Immature natural killer cell (primary cell): ENCODE data around the gene PKP4. TPM values are rescaled to one million over a fixed set of nuclear protein-coding genes. Genes with fewer than 3 reads are reported as not detected.

Experiments
- DNase-seq, 3 donors: peaks; one replicate each; pipeline ENCODE4 v3.0.0; 2022; ENCODE audit warnings: mixed read lengths in 1 of 3
- H3K27ac Mint-ChIP-seq, 6 donors: one replicate each; pipeline ENCODE4 v1.8.0; 2020; ENCODE audit warnings: mixed read lengths in 6 of 6, mild to moderate bottlenecking in 5 of 6, inconsistent platforms in 4 of 6, moderate library complexity in 3 of 6
- H3K27me3 Mint-ChIP-seq, 3 donors: one replicate each; pipeline ENCODE4 v1.8.0; 2020 to 2021; ENCODE audit warnings: low read depth in 3 of 3, mild to moderate bottlenecking in 3 of 3, mixed read lengths in 3 of 3, moderate library complexity in 3 of 3, inconsistent platforms in 1 of 3
- H3K36me3 Mint-ChIP-seq, 3 donors: one replicate each; pipeline ENCODE4 v1.8.0; 2020; ENCODE audit warnings: mixed read lengths in 3 of 3, inconsistent platforms in 2 of 3, mild to moderate bottlenecking in 2 of 3
- H3K4me1 Mint-ChIP-seq, 2 donors: one replicate each; pipeline ENCODE4 v1.8.0; 2020; ENCODE audit warnings: inconsistent platforms in 2 of 2, mild to moderate bottlenecking in 2 of 2, mixed read lengths in 2 of 2, moderate library complexity in 1 of 2
- H3K4me3 Mint-ChIP-seq, 5 donors: one replicate each; pipeline ENCODE4 v1.8.0; 2020; ENCODE audit warnings: mild to moderate bottlenecking in 5 of 5, mixed read lengths in 5 of 5, inconsistent platforms in 3 of 5, moderate library complexity in 3 of 5
- H3K9me3 Mint-ChIP-seq, 6 donors: one replicate each; pipeline ENCODE4 v1.8.0; 2020; ENCODE audit warnings: mild to moderate bottlenecking in 6 of 6, mixed read lengths in 6 of 6, inconsistent platforms in 4 of 6, moderate library complexity in 3 of 6
- polyA plus RNA-seq, 3 donors: library from polyadenylated mRNA; unstranded; fragments of 300-500 nt; fragmentation: Illumina TruSeq; gene quantifications; one replicate each; pipeline ENCODE4 v1.2.3, GENCODE V29; 2021

PKP4 gene
- polyA plus RNA-seq, 3 donors from 2014 or later: 0.13 to 1.7 (median 0.47) TPM

GRCh38 chr2:158478816-158479215, 22.1 kb downstream of the PKP4 start:
- H3K27me3 Mint-ChIP-seq: peaks cover 0 to 3% (median 1%) of the 10 kb centered on the region in 3 donors
- H3K4me3 Mint-ChIP-seq: no peak overlapping the region
- H3K36me3 Mint-ChIP-seq: no peaks in the 10 kb centered on the region
- H3K27ac Mint-ChIP-seq: no peak overlapping the region
- peaks cover 9 to 13% of the 10 kb centered on the region in 2 donors for H3K4me1 Mint-ChIP-seq
- DNase-seq: no peak
- H3K9me3 Mint-ChIP-seq: peaks cover 0 to 2% (median 0%) of the 10 kb centered on the region in 6 donors

GRCh38 chr2:158481116-158481515, 24.4 kb downstream of the PKP4 start:
- Mint-ChIP-seq H3K4me3 (no peak overlapping the region), H3K27ac (no peak overlapping the region), H3K9me3 (no peaks in the 10 kb centered on the region), H3K4me1 (peaks cover 9 to 13% of the 10 kb centered on the region in 2 donors), H3K27me3 (peaks cover 0 to 3% (median 1%) of the 10 kb centered on the region in 3 donors), H3K36me3 (no peaks in the 10 kb centered on the region)
- DNase-seq: no peak

- DNase-seq: no peak
- Mint-ChIP-seq H3K4me3 (no peak overlapping the region), H3K4me1 (peaks cover 2 to 3% of the 10 kb centered on the region in 2 donors), H3K27me3 (peaks cover 0 to 1% (median 0%) of the 10 kb centered on the region in 3 donors), H3K27ac (no peak overlapping the region), H3K9me3 (no peaks in the 10 kb centered on the region), H3K36me3 (no peaks in the 10 kb centered on the region)
These were observed 25.8 kb downstream of the PKP4 start for GRCh38 chr2:158482594-158482993.

DNA sequence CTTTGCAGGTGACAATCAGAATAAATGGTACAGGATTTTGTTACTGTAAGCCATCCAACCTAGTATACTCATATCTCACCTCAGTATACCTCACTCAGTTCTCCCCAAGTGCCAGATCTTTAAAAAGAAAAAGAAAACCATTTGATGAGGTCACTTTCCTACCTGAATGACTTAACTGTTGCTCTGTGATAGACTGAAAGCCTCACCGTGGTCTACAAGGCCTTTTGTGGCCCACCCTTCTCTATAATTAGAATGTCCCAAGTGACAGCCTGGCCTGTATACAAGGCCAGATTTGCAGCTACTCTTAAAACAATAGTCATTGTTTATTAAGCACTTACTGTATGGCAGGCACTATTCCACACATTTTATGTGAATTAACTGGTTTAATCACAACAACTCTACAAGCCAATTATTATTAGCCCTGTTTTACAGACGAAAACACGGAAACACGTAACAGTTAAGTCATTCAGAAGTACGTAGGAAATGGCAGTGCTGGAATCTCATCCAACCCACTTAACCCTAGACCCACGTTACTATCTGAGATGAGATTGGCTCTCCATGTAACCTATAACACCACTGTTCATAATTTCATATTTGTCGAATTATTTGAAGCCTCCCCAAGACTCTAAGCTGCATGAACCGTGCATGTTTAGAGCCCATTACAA, 28.3 kb downstream of the PKP4 start:
- H3K4me1 Mint-ChIP-seq: no peaks in the 10 kb centered on the region
- no peak for DNase-seq
- H3K36me3 Mint-ChIP-seq: no peaks in the 10 kb centered on the region
- peaks cover 0 to 2% (median 1%) of the 10 kb centered on the region in 3 donors for H3K27me3 Mint-ChIP-seq
- H3K27ac Mint-ChIP-seq: no peak overlapping the region
- H3K4me3 Mint-ChIP-seq: no peak overlapping the region
- H3K9me3 Mint-ChIP-seq: no peaks in the 10 kb centered on the region

DNA sequence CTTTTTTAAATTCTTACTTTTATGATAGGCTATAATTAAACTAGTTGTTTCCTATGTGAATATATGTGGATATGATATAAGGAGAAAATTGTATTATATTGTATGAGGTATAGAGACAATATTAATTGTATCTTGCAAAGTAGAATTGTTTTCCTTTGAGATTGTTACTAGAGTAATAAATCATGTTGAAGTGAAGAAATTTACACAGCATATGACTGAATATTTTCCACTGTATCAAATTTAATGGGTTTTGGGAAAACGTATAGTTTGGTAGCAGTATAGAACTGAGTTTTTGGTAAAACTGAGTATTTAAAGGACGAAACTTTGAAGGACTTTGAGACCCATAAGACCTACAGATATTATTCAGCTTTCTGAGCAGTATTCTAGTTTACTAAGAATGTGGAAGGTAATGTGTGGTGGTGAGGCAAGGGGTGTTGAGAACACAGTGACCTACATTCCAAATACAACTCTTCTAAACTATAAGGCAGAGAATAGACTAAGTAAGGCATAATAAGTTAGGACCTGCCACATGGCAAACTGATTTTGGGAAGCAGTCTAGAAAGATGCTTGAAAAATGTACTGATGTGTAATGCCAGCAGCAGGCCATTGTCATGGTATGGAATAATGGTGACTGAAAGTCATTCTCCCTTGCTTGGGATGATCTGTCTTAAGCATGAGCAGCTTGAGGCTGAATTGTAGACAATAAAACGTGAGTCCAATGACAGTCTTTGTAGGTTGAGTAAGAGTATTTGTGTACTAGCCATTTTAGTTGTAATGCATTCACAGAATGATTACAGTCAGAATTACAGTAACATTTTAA, 29.6 kb downstream of the PKP4 start:
- Mint-ChIP-seq H3K36me3 (no peaks in the 10 kb centered on the region), H3K4me1 (no peaks in the 10 kb centered on the region), H3K4me3 (no peak overlapping the region), H3K9me3 (no peaks in the 10 kb centered on the region), H3K27me3 (peaks cover 0 to 2% (median 1%) of the 10 kb centered on the region in 3 donors), H3K27ac (no peak overlapping the region)
- DNase-seq: no peak

GRCh38 chr2:158486970-158487325, 30.2 kb downstream of the PKP4 start:
- no peak overlapping the region for H3K27ac Mint-ChIP-seq
- peaks cover 0 to 2% (median 1%) of the 10 kb centered on the region in 3 donors for H3K27me3 Mint-ChIP-seq
- no peaks in the 10 kb centered on the region for H3K4me1 Mint-ChIP-seq
- no peaks in the 10 kb centered on the region for H3K9me3 Mint-ChIP-seq
- H3K36me3 Mint-ChIP-seq: no peaks in the 10 kb centered on the region
- DNase-seq: no peak
- H3K4me3 Mint-ChIP-seq: no peak overlapping the region

DNA sequence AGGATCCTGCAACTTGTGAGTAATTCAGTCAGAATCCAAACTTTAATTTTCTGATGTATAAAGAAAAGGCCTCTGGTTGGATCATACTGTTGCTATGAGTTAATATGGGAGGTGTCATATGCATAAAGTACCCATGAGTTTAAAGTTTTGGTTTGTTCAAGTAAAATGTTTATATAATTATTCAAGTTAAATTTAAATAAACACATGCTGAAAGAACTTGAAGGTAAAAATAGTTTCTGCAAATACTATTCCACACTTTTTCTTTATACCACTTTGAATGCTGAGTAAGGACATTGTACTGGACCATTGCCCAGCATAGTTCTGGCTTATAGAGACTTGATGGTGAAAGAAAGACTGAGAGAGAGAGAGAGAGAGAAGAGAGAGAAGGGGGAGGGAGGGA, 30.7 kb downstream of the PKP4 start:
- Mint-ChIP-seq H3K27ac (no peak overlapping the region), H3K27me3 (peaks cover 0 to 3% (median 0%) of the 10 kb centered on the region in 3 donors), H3K9me3 (no peaks in the 10 kb centered on the region), H3K4me1 (no peaks in the 10 kb centered on the region), H3K4me3 (no peak overlapping the region), H3K36me3 (peaks cover 0 to under 1% (median 0%) of the 10 kb centered on the region in 3 donors)
- no peak for DNase-seq

DNA sequence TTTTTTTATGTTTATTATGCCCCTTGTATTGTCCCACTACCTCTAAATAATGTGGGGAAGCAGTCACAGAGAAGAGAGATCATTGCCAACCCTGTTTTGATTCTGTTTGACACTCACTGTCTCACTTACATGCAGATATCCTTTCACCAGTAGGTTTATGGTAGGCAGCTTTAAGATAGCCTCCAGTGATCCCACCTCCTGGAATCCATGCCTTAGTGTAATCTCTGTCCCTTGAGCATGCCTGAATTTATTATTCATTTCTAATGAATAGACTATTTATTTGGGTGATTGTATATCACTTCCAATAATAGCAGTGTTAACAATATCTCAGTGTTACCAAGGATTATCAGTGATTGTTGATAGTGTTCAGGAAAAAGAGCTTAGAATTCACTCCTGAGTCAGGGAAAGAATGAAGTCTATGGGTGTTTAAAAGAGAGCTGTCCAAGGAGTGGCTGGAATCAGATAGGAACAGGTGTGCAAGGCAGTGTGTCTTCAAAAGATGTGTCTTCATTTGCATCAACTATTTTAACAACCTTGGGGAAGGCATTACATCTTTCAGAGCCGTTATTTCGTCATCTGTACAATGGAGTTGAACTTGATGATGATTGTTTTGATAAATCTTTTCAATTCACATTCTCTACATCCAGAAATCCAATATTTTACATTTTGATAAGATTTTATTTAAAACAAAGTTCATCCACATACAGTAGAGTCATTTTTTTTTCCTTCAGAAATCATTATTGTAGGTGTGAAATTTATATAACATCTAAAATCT, 31.9 kb downstream of the PKP4 start:
- no peak overlapping the region for H3K4me3 Mint-ChIP-seq
- H3K9me3 Mint-ChIP-seq: no peaks in the 10 kb centered on the region
- no peak for DNase-seq
- no peak overlapping the region for H3K27ac Mint-ChIP-seq
- H3K36me3 Mint-ChIP-seq: peaks cover 0 to 4% (median 0%) of the 10 kb centered on the region in 3 donors
- peaks cover 0 to 4% (median 0%) of the 10 kb centered on the region in 3 donors for H3K27me3 Mint-ChIP-seq
- H3K4me1 Mint-ChIP-seq: no peaks in the 10 kb centered on the region

- Mint-ChIP-seq H3K27me3 (peaks cover 0 to 4% (median 0%) of the 10 kb centered on the region in 3 donors), H3K4me1 (no peaks in the 10 kb centered on the region), H3K9me3 (no peaks in the 10 kb centered on the region), H3K27ac (no peak overlapping the region), H3K4me3 (no peak overlapping the region), H3K36me3 (peaks cover 0 to 4% (median 0%) of the 10 kb centered on the region in 3 donors)
- no peak for DNase-seq
These were observed 32.8 kb downstream of the PKP4 start for GRCh38 chr2:158489366-158490112.

- H3K4me3 Mint-ChIP-seq: no peak overlapping the region
- DNase-seq: no peak
- peaks cover 0 to 4% (median 0%) of the 10 kb centered on the region in 3 donors for H3K36me3 Mint-ChIP-seq
- no peaks in the 10 kb centered on the region for H3K9me3 Mint-ChIP-seq
- peak overlapping the region in 1 of 6 donors; percentile 43 for H3K27ac Mint-ChIP-seq
- no peaks in the 10 kb centered on the region for H3K4me1 Mint-ChIP-seq
- peaks cover 0 to 4% (median 0%) of the 10 kb centered on the region in 3 donors for H3K27me3 Mint-ChIP-seq
These were observed 34.3 kb downstream of the PKP4 start for GRCh38 chr2:158491072-158491471.

DNA sequence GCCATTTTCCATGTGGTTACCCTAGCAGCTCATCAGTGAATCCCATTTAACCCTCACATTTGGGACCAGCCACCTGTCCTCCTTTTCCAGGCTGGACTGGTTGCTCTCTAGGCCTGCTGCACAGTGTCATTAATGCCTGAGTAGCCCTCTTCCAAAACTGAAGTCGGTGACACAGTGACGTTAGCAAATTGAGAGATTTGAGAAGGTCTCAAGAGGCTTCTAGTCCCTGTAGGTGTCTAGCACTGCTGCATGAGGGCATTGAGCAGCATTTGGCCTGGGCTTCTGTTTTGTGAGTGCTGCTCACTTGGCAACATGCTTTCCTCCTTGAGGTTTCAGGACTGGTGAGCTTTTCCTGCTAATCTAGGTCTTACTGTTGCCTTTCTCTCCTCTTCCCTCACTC, 36.7 kb downstream of the PKP4 start:
- Mint-ChIP-seq H3K4me3 (no peak overlapping the region), H3K27me3 (peaks cover 0 to 2% (median 0%) of the 10 kb centered on the region in 3 donors), H3K4me1 (no peaks in the 10 kb centered on the region), H3K36me3 (peaks cover 0 to 4% (median 0%) of the 10 kb centered on the region in 3 donors), H3K27ac (no peak overlapping the region), H3K9me3 (no peaks in the 10 kb centered on the region)
- no peak for DNase-seq

- Mint-ChIP-seq H3K27me3 (peaks cover 0 to 3% (median 2%) of the 10 kb centered on the region in 3 donors), H3K36me3 (peaks cover 0 to 4% (median 0%) of the 10 kb centered on the region in 3 donors), H3K9me3 (no peaks in the 10 kb centered on the region)
These were observed 38.4 kb downstream of the PKP4 start for GRCh38 chr2:158495175-158495574.

DNA sequence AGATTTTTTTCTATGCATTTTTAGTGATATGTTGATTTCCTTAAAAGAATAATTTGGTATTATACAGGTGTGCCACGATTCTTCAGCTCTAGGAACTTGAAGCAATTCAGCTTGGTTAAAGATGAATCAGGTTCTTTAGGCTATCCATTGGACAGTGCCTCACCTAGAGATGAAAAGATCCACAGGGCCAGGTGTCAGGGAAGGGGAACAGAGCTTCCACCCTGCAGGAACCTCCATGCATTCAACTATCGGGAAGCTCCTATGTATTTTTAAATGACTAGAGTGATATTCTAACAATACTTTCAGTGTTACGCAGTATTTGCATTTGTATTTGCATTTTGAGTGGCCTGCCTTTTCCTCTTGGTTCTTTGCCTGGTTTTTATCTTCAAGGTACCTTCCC, 40.2 kb downstream of the PKP4 start:
- Mint-ChIP-seq H3K27me3 (peaks cover 0 to 4% (median 2%) of the 10 kb centered on the region in 3 donors), H3K4me3 (no peak overlapping the region), H3K4me1 (no peaks in the 10 kb centered on the region), H3K9me3 (no peaks in the 10 kb centered on the region), H3K36me3 (peaks cover 0 to 4% (median 0%) of the 10 kb centered on the region in 3 donors), H3K27ac (no peak overlapping the region)
- no peak for DNase-seq

More at GRCh38 chr2:158495175-158495574, 38.4 kb downstream of the PKP4 start:
- H3K27ac Mint-ChIP-seq: no peak overlapping the region
- H3K4me1 Mint-ChIP-seq: no peaks in the 10 kb centered on the region
- DNase-seq: no peak
- no peak overlapping the region for H3K4me3 Mint-ChIP-seq
